Stimulated activated CD8-positive, alpha-beta memory T cell treated with anti-CD3 and anti-CD28 coated beads, Interleukin-15, amount 100 ng/mL, for 48 hours (primary cell): ENCODE measurements around the gene CA11.
A peak's percentile ranks its signal among the peaks of the same experiment; 100 is the strongest.
"Not testable (repeated sequence)": the region's sequence is repeated elsewhere in the genome, so short reads cannot be mapped to it uniquely, and the experiment has no call there.

ENCODE experiments used
- DNase-seq, 2 donors: peaks; one replicate each; pipeline ENCODE4 v3.0.0-alpha.2; 2020; ENCODE audit warnings: low read depth in 2 of 2

CA11 gene

GRCh38 chr19:48646001-48646721 lies at the start of gene CA11:
TSS of gene CA11 (minus strand) at chr19:48646187. CDS start at chr19:48645632, 555 bp downstream.
- DNase-seq = peak; percentile 83 to 84

GRCh38 chr19:48693629-48694028 lies 47.6 kb upstream of the CA11 start:
- DNase-seq = not testable (repeated sequence)

- DNase-seq = no peak
These were observed 43.5 kb upstream of the CA11 start for GRCh38 chr19:48689449-48689848.

- no peak for DNase-seq
These were observed 41.8 kb upstream of the CA11 start for GRCh38 chr19:48687776-48688175.

GRCh38 chr19:48686637-48687036 lies 40.6 kb upstream of the CA11 start:
- not testable (repeated sequence) for DNase-seq

- no peak for DNase-seq
These were observed 40.1 kb upstream of the CA11 start for GRCh38 chr19:48686088-48686487.

GRCh38 chr19:48685583-48685982 lies 39.6 kb upstream of the CA11 start:
- no peak for DNase-seq

- peak in 1 of 2 donors; percentile 20 for DNase-seq
These were observed 37.4 kb upstream of the CA11 start for GRCh38 chr19:48683349-48683748.

GRCh38 chr19:48681127-48681470 lies 35.1 kb upstream of the CA11 start:
- DNase-seq = no peak

- no peak for DNase-seq
These were observed 34.6 kb upstream of the CA11 start for GRCh38 chr19:48680436-48681126.

- not testable (repeated sequence) for DNase-seq
These were observed 34.0 kb upstream of the CA11 start for GRCh38 chr19:48680006-48680405.

GRCh38 chr19:48678201-48678600 lies 32.2 kb upstream of the CA11 start:
- DNase-seq = no peak

GRCh38 chr19:48676887-48677286 lies 30.9 kb upstream of the CA11 start:
- DNase-seq = no peak

GRCh38 chr19:48676487-48676886 lies 30.5 kb upstream of the CA11 start:
- DNase-seq = no peak

- DNase-seq = peak; percentile 56 to 57
These were observed 29.2 kb upstream of the CA11 start for GRCh38 chr19:48674921-48675824.

GRCh38 chr19:48674216-48674809 lies 28.3 kb upstream of the CA11 start:
- no peak for DNase-seq

GRCh38 chr19:48673436-48674100 lies 27.6 kb upstream of the CA11 start:
- DNase-seq = no peak

- DNase-seq = no peak
These were observed 27.0 kb upstream of the CA11 start, which contains the start of gene NTN5 for GRCh38 chr19:48672994-48673393. TSS of gene NTN5 (minus strand) at chr19:48673017. CDS start at chr19:48670986, 2,031 bp downstream.

- DNase-seq = no peak
These were observed 25.5 kb upstream of the CA11 start for GRCh38 chr19:48671446-48671995.

- DNase-seq = no peak
These were observed 24.9 kb upstream of the CA11 start for GRCh38 chr19:48670699-48671445.
